RPMI7951 (cell line): Measurements from ENCODE around the gene CFAP90. TPM values are rescaled to one million over a fixed set of nuclear protein-coding genes. Genes with fewer than 3 reads are reported as not detected.

Source experiments
- total RNA-seq: library from RNA; depleted of rRNA; stranded (reverse); fragments of >200 nt; shearing (Covaris generic); gene quantifications from 2 replicates; pipeline ENCODE4 v1.2.3, GENCODE V29; 2014; rRNA removed

CFAP90 gene
- total RNA-seq, 1 experiment from 2014 or later, result not detected

Other genes starting within 250 kb of the CFAP90 start
- gene FASTKD3, start 17.9 kb upstream of the CFAP90 start, total RNA-seq, result 13.8 and 21.1 TPM in 2 replicates
- 20.4 and 22.3 TPM in 2 replicates for gene MTRR, start 18.0 kb upstream of the CFAP90 start, total RNA-seq